ENCODE results near the gene ZNF579. TPM values are rescaled to one million over a fixed set of nuclear protein-coding genes. Genes with fewer than 3 reads are reported as not detected.

Gene ZNF579
- total RNA-seq, 1 donor, result 4.4 TPM

DNA sequence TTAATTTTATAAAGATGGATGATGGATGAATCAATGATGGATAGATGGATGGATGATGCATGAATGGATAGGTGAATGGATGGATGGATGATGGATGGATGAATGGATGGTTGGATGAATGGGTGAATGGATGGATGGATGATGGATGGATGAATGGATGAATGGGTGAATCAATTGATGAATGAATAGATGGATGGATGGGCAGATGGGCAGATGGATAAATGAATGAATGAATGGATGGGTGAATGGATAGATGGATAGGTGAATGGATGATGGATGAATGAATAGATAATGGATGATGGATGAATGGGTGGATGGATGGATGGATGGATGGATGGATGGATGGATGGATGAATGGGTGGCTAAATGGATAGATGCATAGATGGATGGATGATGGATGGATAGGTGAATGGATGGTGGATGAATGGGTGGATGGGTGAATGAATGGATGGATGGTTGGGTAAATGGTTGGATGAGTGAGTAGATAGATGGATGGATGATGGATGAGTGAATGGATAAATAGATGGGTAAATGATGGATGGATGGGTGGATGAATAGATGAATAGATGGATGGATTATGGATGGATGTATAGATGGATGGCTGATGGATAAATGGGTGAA lies 12.8 kb downstream of the ZNF579 start:
- no peak for DNase-seq (ENCODE audit: low read depth)
- H3K4me3 ChIP-seq (ENCODE audit: low read depth, low read length), result no peak overlapping the region
- TF ChIP-seq, protein P1, sequence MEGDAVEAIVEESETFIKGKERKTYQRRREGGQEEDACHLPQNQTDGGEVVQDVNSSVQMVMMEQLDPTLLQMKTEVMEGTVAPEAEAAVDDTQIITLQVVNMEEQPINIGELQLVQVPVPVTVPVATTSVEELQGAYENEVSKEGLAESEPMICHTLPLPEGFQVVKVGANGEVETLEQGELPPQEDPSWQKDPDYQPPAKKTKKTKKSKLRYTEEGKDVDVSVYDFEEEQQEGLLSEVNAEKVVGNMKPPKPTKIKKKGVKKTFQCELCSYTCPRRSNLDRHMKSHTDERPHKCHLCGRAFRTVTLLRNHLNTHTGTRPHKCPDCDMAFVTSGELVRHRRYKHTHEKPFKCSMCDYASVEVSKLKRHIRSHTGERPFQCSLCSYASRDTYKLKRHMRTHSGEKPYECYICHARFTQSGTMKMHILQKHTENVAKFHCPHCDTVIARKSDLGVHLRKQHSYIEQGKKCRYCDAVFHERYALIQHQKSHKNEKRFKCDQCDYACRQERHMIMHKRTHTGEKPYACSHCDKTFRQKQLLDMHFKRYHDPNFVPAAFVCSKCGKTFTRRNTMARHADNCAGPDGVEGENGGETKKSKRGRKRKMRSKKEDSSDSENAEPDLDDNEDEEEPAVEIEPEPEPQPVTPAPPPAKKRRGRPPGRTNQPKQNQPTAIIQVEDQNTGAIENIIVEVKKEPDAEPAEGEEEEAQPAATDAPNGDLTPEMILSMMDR (IDR thresholded peaks at IDR 0.05; ENCODE audit: insufficient read depth, low read length), result no peak

DNA sequence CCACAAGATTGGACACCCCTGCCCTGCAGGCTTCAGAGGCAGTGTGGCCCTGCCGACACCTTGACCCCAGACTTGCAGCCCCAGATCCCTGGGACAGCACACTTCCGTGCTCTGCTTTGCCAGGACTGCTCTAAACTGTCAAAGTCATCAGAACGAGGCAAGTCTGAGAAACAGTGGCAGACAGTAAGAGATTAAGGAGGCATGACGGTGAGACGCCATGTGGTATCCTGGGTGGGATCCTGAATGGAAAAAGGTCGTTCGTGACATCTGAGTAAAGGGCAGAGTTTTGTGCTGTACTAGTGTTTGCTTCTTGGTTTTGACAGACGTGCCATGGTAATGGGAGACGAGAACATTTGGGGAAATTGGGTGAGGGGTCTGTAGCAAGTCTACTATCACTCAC lies 13.8 kb downstream of the ZNF579 start:
- DNase-seq (ENCODE audit: low read depth), result no peak
- TF ChIP-seq, protein P1 (IDR thresholded peaks at IDR 0.05; ENCODE audit: insufficient read depth, low read length), result no peak

GRCh38 chr19:55563261-55563690 lies 17.4 kb downstream of the ZNF579 start:
- peak; percentile 47 for DNase-seq (ENCODE audit: low read depth)

More for the DNA sequence above, 13.8 kb downstream of the ZNF579 start:
- H3K4me3 ChIP-seq (ENCODE audit: low read depth, low read length), result no peak overlapping the region

DNA sequence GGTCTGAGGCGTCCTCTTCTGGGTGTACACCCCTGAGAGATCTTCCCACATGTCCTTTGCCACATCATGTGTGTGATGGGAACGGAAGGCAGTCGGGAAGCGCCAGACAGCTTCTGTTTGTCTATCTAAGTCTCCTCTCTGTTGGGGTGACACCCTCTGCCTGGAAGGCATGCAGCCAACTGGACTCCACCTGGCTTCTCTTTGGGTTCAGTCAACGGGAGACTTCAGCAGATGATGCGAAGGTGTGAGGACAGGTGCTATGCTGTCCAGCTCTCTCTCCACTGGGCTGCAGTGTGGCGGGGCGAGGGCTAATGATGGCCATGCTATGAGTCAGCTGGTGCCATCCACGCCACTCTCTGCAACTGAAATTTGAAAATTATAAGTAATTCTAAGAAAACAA lies 21.0 kb downstream of the ZNF579 start:
- H3K4me3 ChIP-seq (ENCODE audit: low read depth, low read length), result no peak overlapping the region
- no peak for DNase-seq (ENCODE audit: low read depth)
- TF ChIP-seq, protein P1 (IDR thresholded peaks at IDR 0.05; ENCODE audit: insufficient read depth, low read length), result no peak

More at GRCh38 chr19:55563261-55563690, 17.4 kb downstream of the ZNF579 start:
- TF ChIP-seq, protein P1 (IDR thresholded peaks at IDR 0.05; ENCODE audit: insufficient read depth, low read length), result no peak
- H3K4me3 ChIP-seq (ENCODE audit: low read depth, low read length), result no peak overlapping the region

DNA sequence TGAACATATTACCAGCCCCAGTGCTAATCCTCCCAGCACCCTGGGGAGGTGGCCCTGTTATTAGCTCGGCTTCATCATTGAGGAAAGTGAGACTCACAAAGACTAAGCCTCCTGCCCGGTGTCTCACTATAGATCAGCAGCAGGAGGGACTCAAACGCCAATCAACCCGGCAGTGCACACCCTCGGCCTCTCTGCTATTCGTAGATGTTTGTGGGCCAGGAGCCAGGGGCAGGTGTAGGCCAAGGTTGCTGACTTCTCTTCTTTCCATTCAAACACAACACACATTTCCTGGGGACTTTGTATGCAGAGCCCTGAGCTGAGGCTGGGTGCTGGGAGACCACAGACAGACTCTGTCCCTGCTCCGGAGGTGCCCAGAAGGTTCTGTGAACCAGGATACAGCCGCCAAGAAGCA lies 25.9 kb downstream of the ZNF579 start:
- DNase-seq (ENCODE audit: low read depth), result no peak
- TF ChIP-seq, protein P1 (IDR thresholded peaks at IDR 0.05; ENCODE audit: insufficient read depth, low read length), result no peak
- no peak overlapping the region for H3K4me3 ChIP-seq (ENCODE audit: low read depth, low read length)

GRCh38 chr19:55554302-55554701 lies 26.3 kb downstream of the ZNF579 start:
- H3K4me3 ChIP-seq (ENCODE audit: low read depth, low read length), result no peak overlapping the region
- no peak for DNase-seq (ENCODE audit: low read depth)
- TF ChIP-seq, protein P1 (IDR thresholded peaks at IDR 0.05; ENCODE audit: insufficient read depth, low read length), result no peak

Measured in fibroblast of the aortic adventitia (primary cell).